Right atrium auricular region (tissue), 2 donors: ENCODE measurements around the gene SEMA4C. TPM values are rescaled to one million over a fixed set of nuclear protein-coding genes. Genes with fewer than 3 reads are reported as not detected.

Experiments
- DNase-seq: peaks from one replicate; pipeline ENCODE4 v3.0.0-alpha.2; 2019; ENCODE audit warnings: low spot score
- H3K27ac ChIP-seq, 2 donors: fragments of 200-600 bp; sonication (generic); 1 replicate in 1 of 2; 2 replicates in 1 of 2; pipeline ENCODE4 v1.5.1; 2016 to 2019
- H3K27me3 ChIP-seq, 2 donors: fragments of 200-600 bp; sonication (generic); one replicate each; pipeline versions ENCODE4 v1.5.1 to v1.6.0; 2017 to 2019
- H3K36me3 ChIP-seq: fragments of 200-600 bp; sonication (generic); one replicate; pipeline ENCODE4 v1.5.1; 2016
- H3K4me1 ChIP-seq, 2 donors: fragments of 200-600 bp; sonication (generic); one replicate each; pipeline versions ENCODE4 v1.5.1 to v1.6.0; 2017 to 2019
- H3K4me3 ChIP-seq, 2 donors: fragments of 200-600 bp; sonication (generic); 1 replicate in 1 of 2; 2 replicates in 1 of 2; pipeline ENCODE4 v1.5.1; 2017 to 2019; ENCODE audit warnings: mild to moderate bottlenecking in 1 of 2, moderate library complexity in 1 of 2
- H3K9me3 ChIP-seq, 2 donors: fragments of 200-600 bp; sonication (generic); one replicate each; pipeline ENCODE4 v1.5.1; 2019
- CTCF ChIP-seq, 2 donors: fragments of 200-600 bp; sonication (generic); IDR thresholded peaks; one replicate each; pipeline ENCODE4 v1.5.1; 2019; ENCODE audit warnings: antibody characterized with exemption in 2 of 2
- total RNA-seq, 2 donors: library from RNA; depleted of rRNA; stranded (reverse); fragments of >200 nt; gene quantifications; one replicate each; pipeline ENCODE4 v1.1.0, GENCODE V29; 2016

Gene SEMA4C
- total RNA-seq, 2 donors from 2014 or later: 12.0 to 23.3 TPM

GRCh38 chr2:96815326-96816126 is 54.4 kb downstream of the SEMA4C start:
- Histone ChIP-seq H3K9me3 (no peaks in the 10 kb centered on the region), H3K27me3 (no peaks in the 10 kb centered on the region), H3K36me3 (no peaks in the 10 kb centered on the region), H3K27ac (peak overlapping the region; percentile 90 to 96), H3K4me1 (peaks cover 0 to 62% of the 10 kb centered on the region in 2 donors), H3K4me3 (peak overlapping the region; percentile 72 to 80)
- TF ChIP-seq CTCF (IDR thresholded peaks at IDR 0.05): no peak
- no peak for DNase-seq

GRCh38 chr2:96813656-96814055 is 56.2 kb downstream of the SEMA4C start:
- DNase-seq: no peak
- H3K27me3 ChIP-seq: no peaks in the 10 kb centered on the region
- peaks cover 6% of the 10 kb centered on the region for H3K36me3 ChIP-seq
- peaks cover 0 to 53% of the 10 kb centered on the region in 2 donors for H3K4me1 ChIP-seq
- no peak overlapping the region for H3K27ac ChIP-seq
- no peak overlapping the region for H3K4me3 ChIP-seq
- no peak for TF ChIP-seq CTCF (IDR thresholded peaks at IDR 0.05)
- H3K9me3 ChIP-seq: no peaks in the 10 kb centered on the region

- Histone ChIP-seq H3K4me1 (peaks cover 0 to 36% of the 10 kb centered on the region in 2 donors), H3K36me3 (peaks cover 6% of the 10 kb centered on the region), H3K4me3 (no peak overlapping the region), H3K27ac (peak overlapping the region; percentile 59 to 64), H3K9me3 (no peaks in the 10 kb centered on the region), H3K27me3 (no peaks in the 10 kb centered on the region)
- no peak for TF ChIP-seq CTCF (IDR thresholded peaks at IDR 0.05)
- peak; percentile 78 for DNase-seq
These were observed 58.0 kb downstream of the SEMA4C start for GRCh38 chr2:96811917-96812316.

- Histone ChIP-seq H3K36me3 (peaks cover 6% of the 10 kb centered on the region), H3K4me1 (peaks cover 0 to 36% of the 10 kb centered on the region in 2 donors), H3K27me3 (no peaks in the 10 kb centered on the region), H3K27ac (peak overlapping the region; percentile 59 to 64), H3K4me3 (no peak overlapping the region), H3K9me3 (no peaks in the 10 kb centered on the region)
- DNase-seq: no peak
- no peak for TF ChIP-seq CTCF (IDR thresholded peaks at IDR 0.05)
These were observed 59.1 kb downstream of the SEMA4C start for GRCh38 chr2:96810783-96811192.

GRCh38 chr2:96809951-96810782 is 59.7 kb downstream of the SEMA4C start:
- no peak for TF ChIP-seq CTCF (IDR thresholded peaks at IDR 0.05)
- no peak overlapping the region for H3K4me3 ChIP-seq
- no peaks in the 10 kb centered on the region for H3K9me3 ChIP-seq
- peaks cover 6% of the 10 kb centered on the region for H3K36me3 ChIP-seq
- H3K27ac ChIP-seq: peak overlapping the region; percentile 59 to 64
- H3K27me3 ChIP-seq: no peaks in the 10 kb centered on the region
- H3K4me1 ChIP-seq: peaks cover 0 to 32% of the 10 kb centered on the region in 2 donors
- no peak for DNase-seq

Other genes starting within 250 kb of the SEMA4C start
- 10 to 100 TPM; 27.3 to 29.4 TPM for gene KANSL3, start 231.8 kb downstream of the SEMA4C start, total RNA-seq
- gene FER1L5, start 227.3 kb downstream of the SEMA4C start, total RNA-seq: not detected
- gene LMAN2L, start 130.0 kb downstream of the SEMA4C start, total RNA-seq: 10 to 100 TPM; 13.6 to 15.6 TPM
- gene CNNM4, start 109.2 kb downstream of the SEMA4C start, total RNA-seq: 10 to 100 TPM; 22.1 to 22.2 TPM
- gene CNNM3, start 53.8 kb downstream of the SEMA4C start, total RNA-seq: 1 to 10 TPM; 4.2 to 7.9 TPM
- 10 to 100 TPM in 1 of 2 donors, 1 to 10 TPM in 1; 9.3 to 23.0 TPM for gene ANKRD23, start 26.1 kb downstream of the SEMA4C start, total RNA-seq
- 10 to 100 TPM in 1 of 2 donors, 1 to 10 TPM in 1; 8.7 to 12.2 TPM for gene ANKRD39, start 12.1 kb downstream of the SEMA4C start, total RNA-seq
- gene FAM178B, start 116.5 kb upstream of the SEMA4C start, total RNA-seq: not detected
- 10 to 100 TPM; 20.8 to 22.9 TPM for gene FAHD2B, start 224.8 kb upstream of the SEMA4C start, total RNA-seq
- 1 to 10 TPM; 3.3 to 5.3 TPM for gene ANKRD36, start 243.1 kb upstream of the SEMA4C start, total RNA-seq